ENCODE data around the gene HOXC11. TPM values are rescaled to one million over a fixed set of nuclear protein-coding genes. Genes with fewer than 3 reads are reported as not detected.

HOXC11 gene
- total and polyA plus RNA-seq, 2 experiments from 2014 or later: not detected

GRCh38 chr12:54016051-54016450 lies 43.1 kb downstream of the HOXC11 start (continued):
- TF ChIP-seq, protein P1, sequence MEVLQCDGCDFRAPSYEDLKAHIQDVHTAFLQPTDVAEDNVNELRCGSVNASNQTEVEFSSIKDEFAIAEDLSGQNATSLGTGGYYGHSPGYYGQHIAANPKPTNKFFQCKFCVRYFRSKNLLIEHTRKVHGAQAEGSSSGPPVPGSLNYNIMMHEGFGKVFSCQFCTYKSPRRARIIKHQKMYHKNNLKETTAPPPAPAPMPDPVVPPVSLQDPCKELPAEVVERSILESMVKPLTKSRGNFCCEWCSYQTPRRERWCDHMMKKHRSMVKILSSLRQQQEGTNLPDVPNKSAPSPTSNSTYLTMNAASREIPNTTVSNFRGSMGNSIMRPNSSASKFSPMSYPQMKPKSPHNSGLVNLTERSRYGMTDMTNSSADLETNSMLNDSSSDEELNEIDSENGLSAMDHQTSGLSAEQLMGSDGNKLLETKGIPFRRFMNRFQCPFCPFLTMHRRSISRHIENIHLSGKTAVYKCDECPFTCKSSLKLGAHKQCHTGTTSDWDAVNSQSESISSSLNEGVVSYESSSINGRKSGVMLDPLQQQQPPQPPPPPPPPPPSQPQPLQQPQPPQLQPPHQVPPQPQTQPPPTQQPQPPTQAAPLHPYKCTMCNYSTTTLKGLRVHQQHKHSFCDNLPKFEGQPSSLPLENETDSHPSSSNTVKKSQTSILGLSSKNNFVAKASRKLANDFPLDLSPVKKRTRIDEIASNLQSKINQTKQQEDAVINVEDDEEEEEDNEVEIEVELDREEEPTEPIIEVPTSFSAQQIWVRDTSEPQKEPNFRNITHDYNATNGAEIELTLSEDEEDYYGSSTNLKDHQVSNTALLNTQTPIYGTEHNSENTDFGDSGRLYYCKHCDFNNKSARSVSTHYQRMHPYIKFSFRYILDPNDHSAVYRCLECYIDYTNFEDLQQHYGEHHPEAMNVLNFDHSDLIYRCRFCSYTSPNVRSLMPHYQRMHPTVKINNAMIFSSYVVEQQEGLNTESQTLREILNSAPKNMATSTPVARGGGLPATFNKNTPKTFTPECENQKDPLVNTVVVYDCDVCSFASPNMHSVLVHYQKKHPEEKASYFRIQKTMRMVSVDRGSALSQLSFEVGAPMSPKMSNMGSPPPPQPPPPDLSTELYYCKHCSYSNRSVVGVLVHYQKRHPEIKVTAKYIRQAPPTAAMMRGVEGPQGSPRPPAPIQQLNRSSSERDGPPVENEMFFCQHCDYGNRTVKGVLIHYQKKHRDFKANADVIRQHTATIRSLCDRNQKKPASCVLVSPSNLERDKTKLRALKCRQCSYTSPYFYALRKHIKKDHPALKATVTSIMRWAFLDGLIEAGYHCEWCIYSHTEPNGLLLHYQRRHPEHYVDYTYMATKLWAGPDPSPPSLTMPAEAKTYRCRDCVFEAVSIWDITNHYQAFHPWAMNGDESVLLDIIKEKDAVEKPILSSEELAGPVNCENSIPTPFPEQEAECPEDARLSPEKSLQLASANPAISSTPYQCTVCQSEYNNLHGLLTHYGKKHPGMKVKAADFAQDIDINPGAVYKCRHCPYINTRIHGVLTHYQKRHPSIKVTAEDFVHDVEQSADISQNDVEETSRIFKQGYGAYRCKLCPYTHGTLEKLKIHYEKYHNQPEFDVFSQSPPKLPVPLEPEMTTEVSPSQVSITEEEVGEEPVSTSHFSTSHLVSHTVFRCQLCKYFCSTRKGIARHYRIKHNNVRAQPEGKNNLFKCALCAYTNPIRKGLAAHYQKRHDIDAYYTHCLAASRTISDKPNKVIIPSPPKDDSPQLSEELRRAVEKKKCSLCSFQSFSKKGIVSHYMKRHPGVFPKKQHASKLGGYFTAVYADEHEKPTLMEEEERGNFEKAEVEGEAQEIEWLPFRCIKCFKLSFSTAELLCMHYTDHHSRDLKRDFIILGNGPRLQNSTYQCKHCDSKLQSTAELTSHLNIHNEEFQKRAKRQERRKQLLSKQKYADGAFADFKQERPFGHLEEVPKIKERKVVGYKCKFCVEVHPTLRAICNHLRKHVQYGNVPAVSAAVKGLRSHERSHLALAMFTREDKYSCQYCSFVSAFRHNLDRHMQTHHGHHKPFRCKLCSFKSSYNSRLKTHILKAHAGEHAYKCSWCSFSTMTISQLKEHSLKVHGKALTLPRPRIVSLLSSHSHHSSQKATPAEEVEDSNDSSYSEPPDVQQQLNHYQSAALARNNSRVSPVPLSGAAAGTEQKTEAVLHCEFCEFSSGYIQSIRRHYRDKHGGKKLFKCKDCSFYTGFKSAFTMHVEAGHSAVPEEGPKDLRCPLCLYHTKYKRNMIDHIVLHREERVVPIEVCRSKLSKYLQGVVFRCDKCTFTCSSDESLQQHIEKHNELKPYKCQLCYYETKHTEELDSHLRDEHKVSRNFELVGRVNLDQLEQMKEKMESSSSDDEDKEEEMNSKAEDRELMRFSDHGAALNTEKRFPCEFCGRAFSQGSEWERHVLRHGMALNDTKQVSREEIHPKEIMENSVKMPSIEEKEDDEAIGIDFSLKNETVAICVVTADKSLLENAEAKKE (CRISPR knock-in tag; IDR thresholded peaks at IDR 0.05): no peak

- H3K4me3 ChIP-seq: peak overlapping the region; percentile 63; the same call in 1 of the 2 replicates
- DNase-seq (ENCODE audit: low spot score) (no peak), ATAC-seq (no peak)
- H3K27ac Mint-ChIP-seq: no peak overlapping the region
- no peaks in the 10 kb centered on the region for H3K79me2 ChIP-seq (replicated peaks; ENCODE audit: insufficient read depth)
- H3K4me1 Mint-ChIP-seq: peaks cover 30% of the 10 kb centered on the region
- H2AFZ ChIP-seq: no peak overlapping the region
- H3K36me3 Mint-ChIP-seq (ENCODE audit: low read depth): no peaks in the 10 kb centered on the region
- H3K4me3 Mint-ChIP-seq: no peak overlapping the region
- H3K9me3 Mint-ChIP-seq: no peaks in the 10 kb centered on the region; the same call in 2 of the 3 replicates
- peaks cover 38% of the 10 kb centered on the region for H3F3A ChIP-seq (replicated peaks; ENCODE audit: low read depth)
- TF ChIP-seq EZH2 (IDR thresholded peaks at IDR 0.05; ENCODE audit: low read depth, unreplicated experiment) (peak; percentile 23), JUNB (IDR thresholded peaks at IDR 0.05; ENCODE audit: unreplicated experiment) (no peak), ZNF331 (CRISPR knock-in tag; IDR thresholded peaks at IDR 0.05; ENCODE audit: low read depth) (no peak)
- TF ChIP-seq, protein P2, sequence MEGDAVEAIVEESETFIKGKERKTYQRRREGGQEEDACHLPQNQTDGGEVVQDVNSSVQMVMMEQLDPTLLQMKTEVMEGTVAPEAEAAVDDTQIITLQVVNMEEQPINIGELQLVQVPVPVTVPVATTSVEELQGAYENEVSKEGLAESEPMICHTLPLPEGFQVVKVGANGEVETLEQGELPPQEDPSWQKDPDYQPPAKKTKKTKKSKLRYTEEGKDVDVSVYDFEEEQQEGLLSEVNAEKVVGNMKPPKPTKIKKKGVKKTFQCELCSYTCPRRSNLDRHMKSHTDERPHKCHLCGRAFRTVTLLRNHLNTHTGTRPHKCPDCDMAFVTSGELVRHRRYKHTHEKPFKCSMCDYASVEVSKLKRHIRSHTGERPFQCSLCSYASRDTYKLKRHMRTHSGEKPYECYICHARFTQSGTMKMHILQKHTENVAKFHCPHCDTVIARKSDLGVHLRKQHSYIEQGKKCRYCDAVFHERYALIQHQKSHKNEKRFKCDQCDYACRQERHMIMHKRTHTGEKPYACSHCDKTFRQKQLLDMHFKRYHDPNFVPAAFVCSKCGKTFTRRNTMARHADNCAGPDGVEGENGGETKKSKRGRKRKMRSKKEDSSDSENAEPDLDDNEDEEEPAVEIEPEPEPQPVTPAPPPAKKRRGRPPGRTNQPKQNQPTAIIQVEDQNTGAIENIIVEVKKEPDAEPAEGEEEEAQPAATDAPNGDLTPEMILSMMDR (conservative IDR thresholded peaks at IDR 0.05; ENCODE audit: low read depth in 2 of 2): no peak
- no peak overlapping the region for H3K27ac ChIP-seq (ENCODE audit: low read depth)
- peaks cover 100% of the 10 kb centered on the region for H3K27me3 ChIP-seq (ENCODE audit: insufficient read depth)
- no peaks in the 10 kb centered on the region for H3K36me3 ChIP-seq (ENCODE audit: insufficient read depth)
- peaks cover 28% of the 10 kb centered on the region for H4K20me1 ChIP-seq (replicated peaks; ENCODE audit: insufficient read depth)
- H3K27me3 Mint-ChIP-seq (ENCODE audit: insufficient read depth, low read depth, poor library complexity): peaks cover 98% of the 10 kb centered on the region
- peaks cover 53% of the 10 kb centered on the region for H3K4me1 ChIP-seq (ENCODE audit: insufficient read depth)
- H3K4me2 ChIP-seq: peak overlapping the region; percentile 89
- H3K9me2 ChIP-seq (ENCODE audit: insufficient read depth): no peaks in the 10 kb centered on the region
Measured at GRCh38 chr12:54016478-54016964, 43.6 kb downstream of the HOXC11 start.

Data from GM23338 (cell line).